Measurements from ENCODE around the gene KCNK4.

KCNK4 gene

GRCh38 chr11:64254326-64254725 lies 36.8 kb upstream of the KCNK4 start:
- no peak for DNase-seq

DNA sequence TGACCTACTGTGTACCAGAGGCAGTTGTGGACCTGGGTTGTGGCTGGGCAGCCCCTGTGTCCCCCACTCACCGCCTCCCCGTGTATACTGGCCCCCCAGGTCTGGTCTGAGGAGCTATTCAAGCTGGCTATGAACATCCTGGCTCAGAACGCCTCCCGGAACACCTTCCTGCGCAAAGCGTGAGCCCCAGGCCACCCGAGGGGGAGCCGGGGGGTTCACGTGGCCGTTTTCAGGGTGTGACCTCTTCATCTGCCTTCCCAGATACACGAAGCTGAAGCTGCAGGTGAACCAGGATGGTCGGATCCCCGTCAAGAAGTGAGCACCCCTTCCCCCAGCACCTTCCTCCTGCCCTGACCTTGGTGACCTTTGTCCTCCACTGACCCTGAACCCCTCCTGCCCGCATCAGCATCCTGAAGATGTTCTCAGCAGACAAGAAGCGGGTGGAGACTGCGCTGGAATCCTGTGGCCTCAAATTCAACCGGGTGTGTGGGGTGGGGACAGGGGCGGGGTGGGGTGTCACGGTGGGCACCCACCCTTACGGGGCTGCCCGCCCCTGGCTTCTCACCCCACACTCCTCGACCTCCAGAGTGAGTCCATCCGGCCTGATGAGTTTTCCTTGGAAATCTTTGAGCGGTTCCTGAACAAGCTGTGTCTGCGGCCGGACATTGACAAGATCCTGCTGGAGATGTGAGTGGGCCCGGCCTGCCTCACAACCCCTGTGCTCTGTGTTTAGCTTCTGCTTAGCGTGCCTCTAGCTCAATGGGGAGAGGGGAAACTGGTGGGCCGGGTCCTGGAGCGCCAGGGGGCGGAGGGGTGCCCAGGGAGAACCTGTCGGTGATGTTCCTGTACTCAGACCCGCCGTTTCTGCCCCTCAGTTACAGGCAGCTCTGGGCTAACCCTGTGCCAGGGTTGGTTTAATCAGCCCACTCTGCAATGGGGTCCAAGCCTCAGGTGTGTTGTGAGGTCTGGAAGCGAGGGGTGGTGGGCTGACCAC lies 35.7 kb upstream of the KCNK4 start:
- no peak for DNase-seq

GRCh38 chr11:64256300-64256699 lies 34.8 kb upstream of the KCNK4 start:
- no peak for DNase-seq

DNA sequence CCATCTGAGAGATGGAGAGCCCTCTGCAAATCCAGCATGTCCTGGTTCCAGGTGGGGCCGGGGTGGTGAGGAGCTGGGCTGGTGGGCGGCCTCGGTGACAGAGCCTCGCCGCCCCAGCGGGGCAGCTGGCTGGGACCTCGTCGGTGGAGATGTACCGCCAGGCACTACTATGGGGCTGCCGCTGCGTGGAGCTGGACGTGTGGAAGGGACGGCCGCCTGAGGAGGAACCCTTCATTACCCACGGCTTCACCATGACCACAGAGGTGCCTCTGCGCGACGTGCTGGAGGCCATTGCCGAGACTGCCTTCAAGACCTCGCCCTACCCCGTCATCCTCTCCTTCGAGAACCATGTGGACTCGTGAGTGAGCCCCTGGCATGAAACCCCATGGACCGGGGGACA lies 32.7 kb upstream of the KCNK4 start:
- no peak for DNase-seq

GRCh38 chr11:64258946-64259532 lies 32.1 kb upstream of the KCNK4 start:
- DNase-seq, result no peak

DNA sequence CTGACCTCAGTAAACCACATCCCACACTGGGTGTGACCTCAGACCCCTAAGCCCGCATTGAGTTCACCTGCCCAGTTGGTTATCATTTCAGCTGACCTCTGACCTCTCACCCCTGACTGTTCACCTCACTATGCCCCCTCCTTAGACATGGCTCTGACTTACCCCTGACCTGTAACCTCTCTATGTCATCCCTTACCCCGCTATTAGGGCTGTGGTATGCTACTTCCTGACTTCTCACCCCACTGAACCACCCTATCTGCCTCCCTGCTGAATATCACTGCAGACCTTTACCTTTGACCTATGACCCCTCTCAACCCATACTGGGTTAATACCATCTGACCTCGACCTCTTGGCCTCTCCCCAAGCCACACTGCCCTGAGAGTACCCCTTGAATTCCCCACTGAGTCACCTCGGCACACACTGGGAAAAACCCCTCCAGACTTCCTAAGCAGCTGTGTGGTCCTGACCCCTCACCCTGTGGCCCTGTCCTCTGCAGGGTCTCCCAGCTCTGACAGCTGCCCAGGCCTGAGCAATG lies 31.5 kb upstream of the KCNK4 start:
- no peak for DNase-seq

GRCh38 chr11:64260147-64260708 lies 30.9 kb upstream of the KCNK4 start:
- no peak for DNase-seq

DNA sequence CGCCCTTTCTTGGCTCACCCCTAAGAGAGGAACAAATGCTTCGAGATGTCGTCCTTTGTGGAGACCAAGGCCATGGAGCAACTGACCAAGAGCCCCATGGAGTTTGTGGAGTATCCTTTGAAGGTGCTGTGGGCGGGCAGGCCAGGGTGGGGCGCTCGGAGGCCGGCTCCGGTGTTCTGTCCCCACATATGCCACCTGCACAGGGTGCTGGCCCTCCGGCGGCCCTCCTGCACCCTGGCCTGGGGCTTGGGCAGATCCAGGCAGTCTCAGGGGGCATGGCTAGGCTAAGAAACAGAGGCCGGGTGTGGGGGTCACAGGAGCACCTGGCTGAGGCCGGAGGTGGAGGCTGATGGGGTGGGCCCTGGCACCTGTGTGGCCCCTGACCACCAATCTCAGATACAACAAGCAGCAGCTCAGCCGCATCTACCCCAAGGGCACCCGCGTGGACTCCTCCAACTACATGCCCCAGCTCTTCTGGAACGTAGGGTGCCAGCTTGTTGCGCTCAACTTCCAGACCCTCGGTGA lies 29.5 kb upstream of the KCNK4 start:
- DNase-seq, result no peak

- no peak for DNase-seq
These were observed 28.7 kb upstream of the KCNK4 start for GRCh38 chr11:64262271-64263002.

GRCh38 chr11:64263021-64263946 lies 27.8 kb upstream of the KCNK4 start:
- DNase-seq, result no peak

DNA sequence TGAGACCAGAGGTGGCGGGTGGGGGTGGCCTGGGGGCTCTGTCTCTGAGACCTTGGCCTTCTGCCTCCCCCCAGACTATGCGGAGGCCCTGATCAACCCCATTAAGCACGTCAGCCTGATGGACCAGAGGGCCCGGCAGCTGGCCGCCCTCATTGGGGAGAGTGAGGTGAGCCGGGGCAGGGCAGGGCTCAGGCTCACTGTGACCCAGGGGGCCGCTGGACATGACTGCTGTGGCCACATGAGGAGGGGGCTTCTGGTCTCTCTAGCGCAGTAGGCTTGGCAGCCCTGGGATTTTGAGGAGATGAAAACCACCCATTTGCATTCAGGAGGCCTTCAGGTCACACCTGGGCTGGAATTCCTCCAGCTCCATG lies 27.2 kb upstream of the KCNK4 start:
- DNase-seq, result no peak

DNA sequence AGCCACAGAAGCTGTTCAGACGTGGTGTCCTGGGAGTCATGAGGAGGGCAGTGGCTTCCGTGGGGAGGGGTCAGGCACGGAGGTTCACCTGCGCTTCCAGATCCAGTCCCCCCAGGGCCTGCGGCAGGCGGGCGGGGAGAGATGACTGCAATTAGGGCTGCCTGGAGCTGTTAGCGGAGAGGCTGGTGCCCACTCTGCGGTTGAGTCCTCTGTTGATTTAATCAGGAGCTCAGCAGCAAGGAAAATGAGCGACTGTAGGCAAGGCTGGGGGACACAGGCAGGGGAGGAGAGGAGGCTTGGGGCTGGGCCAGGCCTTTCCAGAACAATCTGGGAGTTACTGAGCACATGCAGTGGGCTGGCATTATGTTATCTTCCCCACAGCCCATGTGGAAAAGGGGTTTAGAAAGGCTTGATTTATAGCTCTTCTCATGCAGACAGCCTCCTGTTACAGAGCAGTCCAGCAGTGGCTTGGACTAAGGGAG lies 26.7 kb upstream of the KCNK4 start:
- no peak for DNase-seq

GRCh38 chr11:64265176-64266160 lies 25.6 kb upstream of the KCNK4 start:
- no peak for DNase-seq

GRCh38 chr11:64266339-64266738 lies 24.8 kb upstream of the KCNK4 start:
- DNase-seq, result no peak

- no peak for DNase-seq
These were observed 23.7 kb upstream of the KCNK4 start for GRCh38 chr11:64267207-64267945.

DNA sequence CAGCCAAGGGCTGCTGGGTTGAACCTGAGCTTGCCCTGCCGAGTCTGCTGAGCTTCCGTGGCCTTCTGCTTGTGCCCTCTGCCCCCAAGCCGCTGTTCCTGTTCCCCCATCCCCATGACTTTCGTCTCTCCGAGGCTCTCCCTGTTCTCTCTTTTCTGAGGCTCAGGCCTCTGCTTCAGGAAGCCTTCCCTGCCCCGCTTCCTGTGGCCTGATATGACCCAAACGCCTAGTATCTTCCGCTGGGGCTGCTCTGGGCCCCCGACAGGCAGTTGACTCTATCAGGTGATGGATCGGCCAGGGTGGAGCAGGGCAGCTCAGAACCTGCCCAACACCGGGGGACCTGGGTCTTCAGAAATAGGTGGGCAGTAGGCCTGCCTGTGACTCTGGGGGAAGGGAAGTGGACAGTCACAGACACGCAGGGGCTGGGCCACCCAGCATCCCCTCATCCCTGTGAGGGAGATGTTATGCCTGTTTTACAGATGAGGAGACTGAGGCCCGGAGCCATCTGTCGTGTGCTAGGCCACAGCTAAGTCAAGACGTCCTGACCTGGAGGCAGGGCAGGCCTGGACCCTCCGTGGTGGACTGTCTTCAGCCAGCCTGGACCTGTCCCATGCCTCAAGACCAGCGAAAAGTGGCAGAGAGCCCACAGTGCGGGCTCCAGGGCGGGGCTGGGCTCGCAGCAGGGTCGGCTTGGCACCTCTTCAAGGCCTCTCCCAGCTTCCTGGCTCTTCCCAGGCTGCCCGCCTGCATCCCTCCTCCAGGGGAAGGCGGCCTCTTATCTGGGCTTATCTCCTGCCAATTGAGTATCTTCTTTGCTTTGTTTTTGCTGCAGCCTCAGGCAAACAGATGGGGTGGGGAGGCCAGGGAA lies 22.8 kb upstream of the KCNK4 start:
- no peak for DNase-seq

- no peak for DNase-seq
These were observed 22.1 kb upstream of the KCNK4 start for GRCh38 chr11:64268893-64269539.

Data from SHP77 treated with DMSO at 0.1 percent for 48 hours (cell line).